ENCODE data around the gene PNKD.

The PNKD gene

GRCh38 chr2:218291318-218292047 lies 21.2 kb downstream of the PNKD start:
- DNase-seq (ENCODE audit: low read depth): peak; percentile 41
- peak overlapping the region; percentile 70 for H3K4me3 ChIP-seq (ENCODE audit: low read depth, low read length)
- TF ChIP-seq, protein P1, sequence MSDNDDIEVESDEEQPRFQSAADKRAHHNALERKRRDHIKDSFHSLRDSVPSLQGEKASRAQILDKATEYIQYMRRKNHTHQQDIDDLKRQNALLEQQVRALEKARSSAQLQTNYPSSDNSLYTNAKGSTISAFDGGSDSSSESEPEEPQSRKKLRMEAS (IDR thresholded peaks at IDR 0.05; ENCODE audit: low read depth, low read length): no peak
- TF ChIP-seq MYC (IDR thresholded peaks at IDR 0.05; ENCODE audit: low read depth, low read length) (no peak), POLR2A (IDR thresholded peaks at IDR 0.05; ENCODE audit: extremely low read depth, insufficient read length) (no peak), CTCF (IDR thresholded peaks at IDR 0.05; ENCODE audit: low read depth, low read length) (no peak)

GRCh38 chr2:218292048-218293014 lies 22.0 kb downstream of the PNKD start, which contains the start of gene TMBIM1:
TSS of gene TMBIM1 (minus strand) at chr2:218292503. CDS start at chr2:218282141, 10,362 bp downstream.
- DNase-seq (ENCODE audit: low read depth): peak; percentile 89
- TF ChIP-seq POLR2A (IDR thresholded peaks at IDR 0.05; ENCODE audit: extremely low read depth, insufficient read length): no peak
- TF ChIP-seq CTCF (IDR thresholded peaks at IDR 0.05; ENCODE audit: low read depth, low read length): peak; percentile 53
- TF ChIP-seq, protein P1 (IDR thresholded peaks at IDR 0.05; ENCODE audit: low read depth, low read length): peak; percentile 59
- peak; percentile 68 for TF ChIP-seq MYC (IDR thresholded peaks at IDR 0.05; ENCODE audit: low read depth, low read length)
- peak within 1 kb of the TSS; percentile 70 for H3K4me3 ChIP-seq (ENCODE audit: low read depth, low read length)

DNA sequence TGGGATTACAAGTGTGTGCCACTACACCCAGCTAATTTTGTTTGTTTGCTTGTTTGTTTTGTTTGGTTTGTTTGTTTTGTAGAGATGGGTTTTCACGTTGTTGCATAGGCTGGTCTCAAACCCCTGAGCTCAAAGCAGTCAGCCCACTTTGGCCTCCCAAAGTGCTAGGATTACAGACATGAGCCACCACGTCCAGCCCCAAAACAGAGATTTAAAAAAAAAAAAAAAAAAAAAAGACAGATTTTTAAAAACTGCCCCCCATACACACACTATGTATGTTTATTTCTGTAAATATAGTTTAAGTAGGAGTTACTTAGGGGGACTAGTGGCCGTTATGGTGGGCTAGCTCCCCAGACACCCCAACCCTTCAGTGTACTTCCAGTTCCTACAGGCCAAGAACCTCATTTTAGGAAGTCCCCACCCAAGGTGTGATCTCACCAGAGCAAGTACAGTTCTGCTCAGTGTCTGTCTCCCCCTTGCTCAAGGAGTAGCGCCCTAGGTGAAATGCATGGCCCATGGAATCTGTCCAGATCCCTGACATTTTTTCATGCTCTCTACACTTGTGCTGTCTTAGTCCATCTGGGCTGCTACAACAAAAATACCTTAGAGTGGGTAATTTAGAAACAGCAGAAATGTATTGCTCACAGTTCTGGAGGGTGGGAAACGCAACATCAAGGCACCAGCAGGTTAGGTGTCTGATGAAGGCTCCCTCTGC lies 23.6 kb downstream of the PNKD start:
- TF ChIP-seq CTCF (IDR thresholded peaks at IDR 0.05; ENCODE audit: low read depth, low read length) (no peak), POLR2A (IDR thresholded peaks at IDR 0.05; ENCODE audit: extremely low read depth, insufficient read length) (no peak), MYC (IDR thresholded peaks at IDR 0.05; ENCODE audit: low read depth, low read length) (no peak)
- TF ChIP-seq, protein P1 (IDR thresholded peaks at IDR 0.05; ENCODE audit: low read depth, low read length): no peak
- H3K4me3 ChIP-seq (ENCODE audit: low read depth, low read length): no peak overlapping the region
- DNase-seq (ENCODE audit: low read depth): no peak

DNA sequence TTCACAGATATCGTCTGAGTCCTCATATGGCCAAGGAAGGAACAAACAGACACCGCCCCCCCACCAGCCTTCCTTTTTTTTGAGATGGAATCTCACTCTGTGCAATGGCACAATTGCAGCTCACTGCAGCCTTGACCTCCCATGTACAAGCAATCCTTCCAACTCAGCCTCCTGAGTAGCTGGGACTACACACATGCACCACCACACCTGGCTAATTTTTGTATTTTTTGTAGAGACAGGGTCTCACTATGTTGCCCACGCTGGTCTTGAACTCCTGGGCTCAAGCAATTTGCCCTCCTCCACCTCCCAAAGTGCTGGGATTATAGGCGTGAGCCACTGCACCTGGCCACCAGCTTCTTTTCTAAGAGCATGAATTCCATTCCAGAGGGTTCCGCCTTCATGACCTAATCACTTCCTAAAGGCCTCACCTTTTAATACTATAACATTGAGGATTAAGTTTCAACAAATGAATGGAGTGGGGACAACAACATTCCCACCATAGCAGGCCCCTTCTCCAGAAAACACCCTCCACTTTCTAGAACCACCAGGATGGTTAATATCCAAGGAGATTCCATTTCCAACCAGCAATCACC lies 24.2 kb downstream of the PNKD start:
- H3K4me3 ChIP-seq (ENCODE audit: low read depth, low read length): no peak overlapping the region
- no peak for TF ChIP-seq POLR2A (IDR thresholded peaks at IDR 0.05; ENCODE audit: extremely low read depth, insufficient read length)
- no peak for TF ChIP-seq CTCF (IDR thresholded peaks at IDR 0.05; ENCODE audit: low read depth, low read length)
- TF ChIP-seq, protein P1 (IDR thresholded peaks at IDR 0.05; ENCODE audit: low read depth, low read length): no peak
- no peak for TF ChIP-seq MYC (IDR thresholded peaks at IDR 0.05; ENCODE audit: low read depth, low read length)
- no peak for DNase-seq (ENCODE audit: low read depth)

DNA sequence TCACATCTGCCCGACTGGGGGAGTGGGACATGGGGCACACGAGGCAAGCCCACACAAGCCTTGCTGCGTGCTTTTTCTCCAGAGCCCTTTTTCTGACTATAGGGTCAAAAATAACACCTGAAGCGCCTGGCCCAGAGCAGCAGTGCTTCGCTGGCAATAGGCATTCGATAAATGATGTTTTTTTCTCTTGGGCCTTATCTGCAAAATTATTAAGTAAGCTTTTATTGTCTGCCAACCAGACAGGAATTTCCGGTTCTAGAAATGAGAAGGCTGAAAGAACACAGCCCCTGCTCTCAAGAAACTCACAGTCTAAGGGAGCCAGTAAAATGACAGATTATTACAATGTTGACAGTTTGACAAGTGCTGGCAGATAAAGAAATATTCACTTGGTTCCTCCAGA lies 24.7 kb downstream of the PNKD start:
- DNase-seq (ENCODE audit: low read depth): no peak
- no peak overlapping the region for H3K4me3 ChIP-seq (ENCODE audit: low read depth, low read length)
- TF ChIP-seq MYC (IDR thresholded peaks at IDR 0.05; ENCODE audit: low read depth, low read length) (no peak), CTCF (IDR thresholded peaks at IDR 0.05; ENCODE audit: low read depth, low read length) (no peak), POLR2A (IDR thresholded peaks at IDR 0.05; ENCODE audit: extremely low read depth, insufficient read length) (no peak)
- TF ChIP-seq, protein P1 (IDR thresholded peaks at IDR 0.05; ENCODE audit: low read depth, low read length): no peak

All from NB4 (cell line).